IPS-NIHi7 (cell line): Measurements from ENCODE around the gene FGFR2.

Experiments used
- DNase-seq: peaks from one replicate; pipeline ENCODE4 v3.0.0; 2012; ENCODE audit warnings: mixed read lengths; ENCODE audit errors: extremely low spot score

FGFR2 gene

DNA sequence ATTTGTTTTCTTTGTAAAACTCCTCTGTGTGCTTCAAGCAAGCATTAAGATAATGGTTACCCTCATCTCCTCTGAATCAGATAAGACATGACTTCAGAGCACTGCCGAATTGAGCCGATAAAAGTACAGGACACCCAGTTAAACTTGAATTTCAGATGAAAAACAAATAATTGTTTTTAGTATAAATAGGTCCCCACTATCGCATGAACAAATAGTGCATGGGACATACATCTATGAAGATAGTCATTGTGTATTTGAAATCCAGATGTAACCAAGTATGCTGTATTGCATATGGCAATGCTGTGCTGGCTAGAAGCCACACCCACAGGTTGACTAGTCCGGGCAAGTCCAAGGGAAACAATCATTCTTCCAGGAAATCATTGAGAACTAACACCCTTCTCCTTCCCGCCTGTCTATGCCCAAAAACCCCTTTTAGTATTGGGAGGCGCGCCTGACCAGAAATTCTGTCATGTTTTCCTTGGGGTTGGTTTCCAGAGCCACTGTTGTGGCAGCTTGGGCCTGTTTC is 12.6 kb upstream of the FGFR2 start:
- no peak for DNase-seq

DNA sequence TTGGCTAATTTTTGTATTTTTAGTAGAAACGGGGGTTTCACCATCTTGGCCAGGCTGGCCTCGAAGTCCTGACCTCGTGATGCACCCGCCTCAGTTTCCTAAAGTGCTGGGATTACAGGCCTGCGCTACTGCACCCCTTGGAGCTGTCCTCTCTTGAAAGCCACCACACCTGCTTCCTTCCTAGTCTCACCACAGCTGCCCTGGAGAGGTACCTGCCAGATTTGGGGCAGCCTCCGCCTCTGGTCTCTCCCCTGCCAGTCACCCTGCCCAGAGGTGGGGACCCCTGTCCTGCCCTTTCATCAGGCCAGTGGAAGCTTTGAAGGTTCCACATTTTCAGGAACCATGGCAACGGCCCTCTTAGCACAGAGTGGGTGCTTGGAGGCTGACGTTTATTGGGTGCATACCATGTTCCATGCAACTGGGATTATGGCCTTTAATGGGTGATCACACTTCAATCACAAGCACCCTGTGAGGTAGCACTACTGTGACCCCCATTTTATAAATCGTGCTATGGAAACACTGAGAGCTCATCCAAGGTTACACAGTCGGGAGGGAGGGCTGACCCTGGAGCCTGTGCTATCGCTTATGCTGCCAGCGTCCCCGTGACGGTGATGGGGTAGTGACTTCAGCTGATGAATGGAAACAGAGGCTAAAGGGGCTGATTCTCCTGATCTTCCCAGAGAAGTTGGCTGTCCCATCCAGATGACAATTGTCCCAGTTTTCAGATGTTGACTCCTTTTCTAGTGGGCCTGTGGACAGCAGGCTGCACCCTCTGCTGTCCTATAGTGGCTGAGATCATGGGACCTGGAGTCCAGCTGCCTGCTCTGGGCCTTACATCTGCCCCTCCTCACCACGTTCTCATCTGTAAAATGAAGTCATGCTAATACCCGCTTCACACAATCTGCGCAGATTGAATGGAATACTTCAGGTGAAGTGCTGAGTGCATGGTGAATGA is 11.5 kb upstream of the FGFR2 start:
- DNase-seq, result no peak

DNA sequence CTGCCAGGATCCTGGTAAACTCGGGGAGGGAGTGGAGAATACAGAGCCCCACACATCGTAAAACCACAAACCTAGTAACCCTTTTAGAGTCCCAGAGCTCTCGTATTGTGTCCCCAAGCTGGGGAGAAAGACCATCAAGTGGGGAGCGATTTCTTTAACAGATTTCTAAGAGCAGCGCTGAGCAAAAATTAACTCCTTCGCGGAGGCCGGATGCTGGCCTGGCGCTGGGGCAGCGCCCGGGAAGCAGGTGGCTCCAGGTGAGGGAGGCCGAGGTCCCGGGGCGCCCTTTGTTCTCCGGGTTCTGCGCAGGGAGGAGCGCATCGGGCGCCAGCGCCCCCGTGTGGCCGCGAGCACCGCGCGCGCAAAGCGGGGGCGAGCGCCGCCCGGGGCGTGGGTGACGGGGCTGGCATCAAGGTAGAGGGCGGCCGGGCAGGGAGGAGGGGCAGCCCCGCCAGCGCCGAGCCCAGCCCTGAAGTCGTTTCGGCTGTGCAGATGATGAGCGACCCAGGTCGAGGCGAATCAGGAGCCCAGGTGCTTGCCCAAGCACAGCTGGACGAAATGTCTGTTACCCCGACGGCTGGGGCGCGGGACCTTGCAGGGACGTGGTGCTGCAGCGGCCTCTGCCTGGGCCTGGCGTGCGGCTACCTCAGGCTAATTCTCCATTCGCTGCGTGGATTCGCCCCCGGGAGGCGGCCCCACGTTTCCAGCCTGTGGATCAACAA is 10.4 kb upstream of the FGFR2 start:
- DNase-seq, result peak; percentile 83

DNA sequence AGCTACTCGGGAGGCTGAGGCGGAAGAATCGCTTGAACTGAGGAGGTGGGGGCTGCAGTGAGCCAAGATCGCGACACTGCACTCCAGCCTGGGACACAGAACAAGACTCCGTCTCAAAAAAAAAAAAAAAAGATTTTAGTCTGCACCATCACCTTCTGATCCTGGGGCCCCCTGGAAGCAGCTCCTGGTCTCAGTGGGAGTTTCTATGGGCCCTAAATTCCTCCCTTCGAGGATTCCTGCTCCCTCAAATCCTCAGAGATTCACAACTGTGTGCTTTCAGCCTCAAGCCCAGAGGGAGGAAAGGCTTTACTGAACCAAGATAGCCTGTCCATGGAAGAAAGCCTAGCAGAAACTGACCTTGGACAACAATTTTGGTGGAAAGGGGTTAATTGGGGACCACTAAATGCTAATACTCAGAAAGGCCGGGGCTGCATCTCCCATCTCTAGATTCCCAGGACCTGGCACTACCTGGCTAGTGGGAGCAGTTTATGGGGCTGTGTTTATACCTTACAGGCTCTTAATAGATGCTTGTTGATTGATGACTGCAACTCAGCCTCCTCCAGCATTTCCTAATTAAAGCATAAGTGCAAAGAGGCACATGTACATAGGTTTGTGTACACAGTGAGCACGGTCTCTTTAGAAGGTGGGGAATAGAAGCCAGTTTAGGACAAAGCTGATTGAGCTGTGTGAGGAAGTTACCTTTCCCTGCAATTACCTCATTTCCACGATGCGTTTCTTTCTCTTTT is 9.2 kb upstream of the FGFR2 start:
- no peak for DNase-seq

DNA sequence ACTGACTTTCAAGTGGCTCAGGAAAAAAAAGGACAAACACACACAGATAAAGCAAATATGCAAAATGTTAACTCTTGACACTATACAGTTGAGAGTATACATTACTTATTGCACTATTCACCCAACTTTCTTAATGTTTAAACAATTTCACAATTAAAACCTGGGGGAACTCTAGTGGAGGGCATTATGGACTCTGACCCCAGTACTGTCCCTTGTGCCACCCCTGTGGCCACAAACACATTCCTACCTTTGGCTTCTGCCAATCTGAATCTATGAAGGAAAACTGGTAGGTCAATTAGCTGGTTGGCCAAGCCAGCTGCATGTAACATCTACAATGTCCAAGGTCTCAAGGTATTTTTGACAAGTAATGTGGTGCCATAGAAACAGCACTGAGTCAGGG is 7.5 kb upstream of the FGFR2 start:
- no peak for DNase-seq

DNA sequence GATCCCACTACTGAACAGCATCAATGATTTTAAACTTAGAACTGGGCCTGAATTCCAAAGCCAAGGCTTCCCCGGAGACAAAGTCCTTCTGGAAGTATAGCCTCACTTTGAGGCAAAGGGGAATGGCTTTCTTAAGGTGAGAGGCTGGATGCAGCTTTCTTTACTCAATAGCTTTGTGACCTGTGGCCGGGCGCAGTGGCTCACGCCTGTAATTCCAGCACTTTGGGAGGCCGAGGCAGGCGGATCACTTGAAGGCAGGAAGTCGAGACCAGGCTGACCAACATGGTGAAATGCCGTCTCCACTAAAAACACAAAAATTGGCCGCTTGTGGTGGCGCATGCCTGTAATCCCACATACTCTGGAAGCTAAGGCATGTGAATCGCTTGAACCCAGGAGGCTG is 3.2 kb upstream of the FGFR2 start:
- DNase-seq, result no peak

DNA sequence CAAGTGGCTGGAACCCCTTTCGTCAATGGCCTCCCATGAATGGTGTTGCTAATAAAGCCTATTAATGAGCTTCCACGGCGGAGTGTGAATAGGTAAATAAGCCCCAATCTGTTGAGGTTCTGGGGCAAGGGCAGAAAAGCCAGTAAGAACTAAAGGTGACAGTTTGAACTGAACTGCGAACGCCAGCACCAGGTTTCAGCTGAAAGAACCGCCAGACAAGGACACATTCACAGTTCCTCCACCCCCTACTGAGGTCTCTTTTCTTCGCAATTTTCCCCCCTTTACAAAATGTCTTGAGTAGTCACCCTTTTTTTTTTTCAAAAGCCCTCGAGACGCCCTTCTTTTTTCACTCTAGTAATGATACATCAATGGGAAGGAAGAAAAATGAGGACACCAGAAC is 2.4 kb upstream of the FGFR2 start:
- DNase-seq, result no peak

DNA sequence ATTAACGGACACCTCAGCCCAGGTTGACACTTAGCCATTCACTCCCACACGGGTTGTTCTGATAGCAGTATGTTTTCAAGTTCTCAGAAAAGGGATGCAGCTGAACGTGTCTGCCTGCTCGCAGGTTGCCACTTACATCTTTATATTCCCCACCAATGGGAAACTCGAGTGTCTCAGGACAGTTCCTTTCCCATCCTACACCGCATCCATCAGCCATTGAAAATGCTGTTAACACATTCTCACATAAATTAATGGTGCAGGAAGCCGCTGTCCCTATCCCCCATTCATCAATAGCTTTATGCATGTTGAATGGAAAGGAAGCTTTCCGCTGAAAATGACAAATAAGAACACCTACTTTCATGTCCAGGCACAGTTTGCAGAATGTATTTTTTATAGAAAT is 1.7 kb upstream of the FGFR2 start:
- DNase-seq, result no peak

DNA sequence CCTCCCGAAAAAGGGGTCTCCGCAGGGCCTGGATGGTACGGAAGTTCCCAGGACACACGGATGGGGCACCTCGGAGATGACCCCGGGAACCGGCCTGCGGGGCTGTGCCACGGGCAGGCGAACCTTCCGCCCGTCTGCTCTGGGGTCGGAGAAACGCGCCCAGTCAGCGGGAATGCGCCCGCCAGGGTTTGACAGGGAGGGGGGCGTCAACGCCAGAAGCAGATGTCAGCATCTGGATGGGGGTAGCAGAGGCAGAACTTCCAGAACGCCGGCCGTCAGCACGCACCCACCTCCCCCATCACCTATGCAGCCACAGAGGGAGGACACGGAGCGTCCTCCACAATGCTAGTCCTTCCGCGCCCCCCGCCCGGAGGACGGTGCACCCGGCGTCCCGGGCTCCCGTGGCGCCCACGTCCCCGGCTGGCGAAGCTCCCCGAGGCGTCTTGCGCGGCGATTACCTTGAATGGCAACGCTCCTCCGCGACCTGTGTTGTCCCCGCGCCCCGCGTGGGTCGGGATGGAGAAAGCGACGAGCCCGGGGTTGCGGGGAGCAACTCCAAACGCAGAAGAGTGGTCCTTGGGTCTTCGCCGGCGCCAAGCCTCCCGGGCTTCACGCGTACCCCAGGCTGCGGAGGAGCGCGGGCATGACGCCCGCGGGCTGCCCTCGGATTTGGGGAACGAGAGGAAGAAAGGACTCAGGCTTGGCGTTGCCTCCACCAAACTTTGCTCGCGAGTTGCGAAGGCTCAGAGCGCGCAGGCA is 561 bp downstream of the FGFR2 start:
- peak; percentile 23 for DNase-seq

DNA sequence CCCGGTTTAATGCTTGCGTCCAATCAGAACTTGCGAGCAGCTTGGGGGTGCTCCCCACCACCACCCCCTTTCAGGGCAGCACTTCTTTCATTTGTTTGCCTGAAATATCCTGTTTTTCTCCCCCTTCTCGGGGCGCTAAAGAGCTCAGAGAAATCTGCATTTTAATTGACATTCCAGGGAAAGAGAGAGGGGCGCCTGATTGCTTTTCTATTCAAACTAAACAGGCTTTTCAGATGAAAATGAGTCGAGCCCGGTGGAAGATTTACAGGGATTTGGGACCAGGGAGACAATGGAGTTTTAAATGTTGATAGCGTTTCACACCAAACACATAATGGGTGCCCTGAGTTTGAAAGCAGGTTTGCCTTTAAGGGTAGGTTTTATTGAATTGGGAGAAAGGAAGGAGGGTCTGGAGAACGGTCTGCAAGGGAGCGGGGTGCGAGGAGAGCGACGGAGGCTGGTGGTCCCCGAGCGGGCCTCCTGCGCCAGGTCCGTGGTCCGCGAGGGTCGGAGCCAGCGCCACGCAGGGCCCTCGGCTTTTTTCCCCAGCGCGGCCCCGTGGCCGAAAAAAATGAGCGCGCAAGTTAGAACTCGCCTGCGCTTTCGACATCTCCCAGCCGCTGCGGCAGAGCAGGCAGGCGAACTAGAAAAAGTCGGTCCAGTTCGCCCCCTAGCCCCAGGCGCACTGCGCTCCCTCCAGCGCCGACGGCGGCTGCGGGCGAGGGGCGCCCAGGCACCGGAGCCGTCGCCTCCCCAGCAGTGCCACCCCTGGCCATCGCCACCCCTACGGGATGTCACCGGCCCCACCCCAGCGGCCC is 1.3 kb downstream of the FGFR2 start:
- peak; percentile 59 for DNase-seq

DNA sequence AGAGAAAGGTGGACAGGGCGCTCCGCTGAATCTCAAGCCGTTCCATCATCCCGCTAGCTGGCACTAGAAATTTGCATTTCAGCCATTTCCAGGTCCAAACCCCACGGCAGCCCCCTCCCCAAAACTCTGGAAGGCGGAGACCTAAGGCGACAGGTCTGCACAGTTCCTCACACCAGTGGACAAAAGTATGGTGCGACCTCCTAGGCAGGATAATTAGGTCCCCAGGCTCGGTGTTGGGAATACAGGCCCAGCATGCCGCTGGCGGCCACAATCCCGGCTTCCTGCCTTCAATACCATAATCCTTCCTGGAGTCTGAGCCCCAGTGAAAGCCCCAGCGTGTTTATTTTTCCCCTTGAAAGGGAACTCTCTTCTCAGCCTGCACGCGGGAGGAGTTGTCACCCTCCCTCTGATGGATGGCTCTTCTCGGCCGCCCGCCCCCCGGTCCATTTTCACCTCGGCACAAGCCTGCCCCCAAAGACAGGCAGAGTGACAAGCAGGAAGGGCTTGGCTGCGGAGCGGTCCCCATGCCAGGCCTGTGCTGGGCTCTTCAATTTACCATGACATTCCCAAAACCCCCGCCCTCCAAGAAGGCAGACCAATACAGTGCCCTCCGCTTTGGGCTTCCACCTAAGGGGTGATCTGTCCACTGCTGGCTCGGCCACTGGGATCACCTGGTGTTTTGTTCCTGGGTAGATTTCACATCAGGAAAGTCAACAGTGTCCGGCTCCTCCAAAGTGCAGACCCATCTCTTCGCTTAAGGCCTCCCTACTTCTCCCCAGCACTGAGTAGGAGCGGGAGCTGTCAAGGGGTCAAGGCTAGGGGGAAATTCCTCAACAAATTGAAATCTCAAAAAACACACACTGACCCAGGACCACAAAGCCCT is 2.2 kb downstream of the FGFR2 start:
- DNase-seq, result peak; percentile 45

DNA sequence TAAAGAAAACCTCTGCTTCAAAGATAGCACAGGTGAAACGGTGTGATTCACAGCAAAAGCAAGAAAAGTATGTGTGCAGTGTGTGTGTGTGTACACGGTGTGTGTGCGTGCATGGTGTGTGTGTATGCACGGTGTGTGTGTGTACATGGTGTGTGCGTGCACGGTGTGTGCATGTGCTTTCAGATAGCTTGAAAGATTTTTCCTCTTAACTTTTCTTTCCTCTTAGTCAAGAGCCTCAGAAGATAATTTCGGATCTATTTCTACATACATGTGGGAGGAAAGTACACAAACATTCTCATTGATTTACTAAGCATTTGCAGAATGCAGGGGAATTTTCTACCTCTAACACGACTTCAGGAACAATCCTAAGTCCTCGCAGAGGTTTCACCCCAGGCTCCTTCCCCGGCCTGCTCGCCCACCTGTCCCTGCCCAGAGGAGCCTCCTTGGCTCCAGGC is 2.9 kb downstream of the FGFR2 start:
- no peak for DNase-seq

DNA sequence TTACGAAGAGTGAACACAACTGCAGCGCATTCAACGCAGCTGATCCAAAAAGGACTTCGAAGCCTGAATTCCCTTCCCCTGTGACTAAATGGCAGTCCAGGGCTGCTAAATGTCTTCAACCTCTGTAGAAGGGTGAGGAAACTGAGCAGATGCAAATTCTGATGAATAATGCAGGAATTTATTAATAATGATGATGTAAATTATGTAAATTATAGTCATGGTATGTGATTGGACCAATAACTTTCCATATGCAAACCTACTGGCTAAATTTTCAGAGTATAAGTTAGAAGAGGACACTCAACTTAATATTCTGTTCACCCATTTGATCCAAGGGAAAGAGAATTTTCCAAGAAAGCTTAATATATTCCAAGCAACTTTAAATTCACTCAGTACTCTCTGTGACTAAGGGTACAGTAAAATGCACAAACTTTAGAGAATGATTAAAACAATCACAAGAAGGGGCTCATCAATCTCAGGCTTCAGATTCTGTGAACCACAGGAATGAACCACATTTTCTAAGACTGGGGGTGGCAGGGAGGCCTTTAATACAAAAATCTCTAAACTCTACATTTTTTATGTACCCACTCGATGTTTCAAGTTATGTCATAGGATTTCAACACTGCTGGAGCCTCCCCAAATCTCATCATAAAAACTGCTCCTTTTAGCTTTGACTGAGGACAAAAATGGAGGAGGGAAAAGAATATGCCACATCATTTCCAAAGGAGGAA is 3.5 kb downstream of the FGFR2 start:
- no peak for DNase-seq

DNA sequence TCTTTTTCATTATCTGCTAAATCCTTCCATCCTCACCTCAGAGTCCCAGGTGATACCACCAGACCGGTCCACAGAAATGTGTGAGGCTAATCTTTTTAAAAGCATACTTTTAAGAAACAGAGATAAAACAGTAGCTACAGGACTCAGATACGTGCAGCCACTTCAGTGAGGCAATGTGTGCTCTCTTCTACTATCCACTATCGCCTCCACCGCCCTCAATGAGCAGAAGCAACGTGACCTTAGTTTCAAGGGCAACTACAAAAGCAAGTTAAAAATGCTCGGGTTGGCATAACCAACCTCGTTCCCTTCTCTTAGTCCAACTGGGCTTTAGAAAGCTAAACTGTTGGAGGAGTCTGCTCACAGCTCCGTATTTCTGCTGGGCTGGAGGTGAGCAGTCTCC is 4.2 kb downstream of the FGFR2 start:
- DNase-seq, result no peak

DNA sequence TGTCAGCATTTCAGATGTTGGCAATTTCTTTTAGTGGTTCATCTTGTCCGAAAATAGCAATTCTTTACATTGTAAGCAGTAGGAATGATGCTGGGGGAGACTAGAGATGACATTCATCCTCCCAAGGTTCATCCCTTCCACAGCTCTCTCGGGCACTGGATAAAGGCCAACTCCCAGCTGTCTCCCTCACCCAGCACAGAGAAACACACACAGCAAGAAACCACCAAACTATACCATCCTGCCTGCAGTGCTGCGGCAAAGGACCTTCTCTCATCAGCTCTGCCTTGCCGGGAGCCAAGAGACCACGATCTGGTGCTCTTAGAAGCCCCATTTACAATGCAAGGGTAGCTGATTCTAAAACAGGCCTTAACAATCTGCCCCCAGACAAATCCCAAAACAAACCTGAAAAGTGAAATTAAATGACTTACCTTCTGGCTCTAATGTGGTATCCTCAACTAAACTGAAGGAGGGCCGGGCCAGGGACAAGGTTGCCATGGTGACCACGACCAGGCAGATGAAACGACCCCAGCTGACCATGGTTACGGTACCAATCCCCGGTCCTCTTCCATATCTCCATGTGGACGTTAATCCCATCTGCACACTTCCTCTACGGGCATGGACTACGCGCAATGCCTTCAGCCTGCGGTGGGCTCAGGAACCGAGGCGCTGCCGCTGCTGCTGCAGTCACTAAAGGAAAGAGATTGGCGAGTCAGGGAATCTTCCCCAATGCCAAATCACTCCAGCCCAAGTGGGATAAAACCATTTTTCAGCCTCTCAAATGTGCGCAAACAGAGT is 4.8 kb downstream of the FGFR2 start:
- DNase-seq, result no peak

DNA sequence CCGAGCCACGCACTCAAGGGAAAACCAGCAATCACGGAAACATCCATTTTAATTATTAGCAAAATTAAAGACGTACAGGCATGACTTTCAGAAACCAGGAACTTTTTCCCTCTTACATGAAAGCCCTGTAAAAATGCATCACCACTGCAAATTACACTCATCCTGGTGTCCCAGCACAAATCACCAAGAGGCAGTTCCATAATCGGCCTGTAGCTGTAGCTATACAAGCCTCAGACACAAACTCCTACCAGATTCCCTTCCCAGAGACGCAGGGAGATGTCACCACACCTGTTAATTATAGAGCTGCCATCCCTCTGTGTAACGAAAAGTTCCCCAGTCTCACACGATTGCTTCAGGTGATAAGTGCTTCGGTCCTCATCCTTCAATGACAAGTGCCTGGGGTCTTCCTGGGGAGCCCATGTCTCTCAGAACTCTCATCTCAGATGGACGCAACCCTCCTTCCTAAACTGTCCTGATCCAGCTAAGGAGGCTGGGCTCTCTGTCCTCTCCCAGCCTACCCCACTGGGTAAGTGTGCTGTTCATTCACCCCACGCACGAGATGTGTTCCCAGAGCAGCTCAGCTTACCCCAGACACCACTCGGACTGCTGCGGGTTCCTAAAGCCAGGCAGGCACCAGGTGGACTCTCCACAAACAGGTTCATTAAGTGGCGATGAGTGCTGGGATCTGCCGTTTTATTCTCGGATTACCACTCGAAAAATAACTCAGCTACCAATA is 5.9 kb downstream of the FGFR2 start:
- no peak for DNase-seq

DNA sequence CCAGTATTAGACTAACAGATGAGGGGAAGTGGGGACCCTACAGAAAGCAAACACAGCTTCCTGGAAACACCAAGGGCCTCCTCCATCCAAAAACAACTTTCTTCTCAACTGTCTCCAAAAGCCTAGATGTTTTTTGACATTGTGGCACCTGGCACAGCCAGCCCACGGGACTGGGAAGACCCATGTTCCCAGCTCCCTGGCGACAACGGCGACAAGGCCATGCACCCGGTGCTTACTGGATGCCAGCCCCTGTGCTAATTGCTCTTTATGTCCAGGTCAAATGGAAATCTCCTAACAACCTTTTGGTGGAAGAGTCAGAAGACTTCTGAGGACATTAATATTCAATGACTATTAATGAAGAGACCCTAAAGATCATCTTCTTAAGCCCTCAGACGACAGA is 7.1 kb downstream of the FGFR2 start:
- DNase-seq, result no peak
